ENCODE measurements around the gene SEMA3E.
"Not testable (repeated sequence)": the region's sequence is repeated elsewhere in the genome, so short reads cannot be mapped to it uniquely, and the experiment has no call there.

SEMA3E gene

GRCh38 chr7:83562960-83563359 is 86.0 kb downstream of the SEMA3E start:
- H3K4me2 ChIP-seq (ENCODE audit: low read depth, low read length, poor library complexity, severe bottlenecking), result no peak overlapping the region
- H3K27me3 ChIP-seq (ENCODE audit: insufficient read depth, low read length, poor library complexity, severe bottlenecking), result no peaks in the 10 kb centered on the region
- no peaks in the 10 kb centered on the region for H3K9me3 ChIP-seq (ENCODE audit: insufficient read depth, low read depth, low read length)
- no peaks in the 10 kb centered on the region for H3K79me2 ChIP-seq (ENCODE audit: insufficient read depth, low read length)
- no peaks in the 10 kb centered on the region for H3K36me3 ChIP-seq (ENCODE audit: insufficient read depth, low read length)
- H3K4me3 ChIP-seq (ENCODE audit: low read length, poor library complexity, severe bottlenecking), result no peak overlapping the region
- H4K20me1 ChIP-seq (ENCODE audit: insufficient read depth, low read length, poor library complexity, severe bottlenecking), result no peaks in the 10 kb centered on the region
- H3K4me1 ChIP-seq (ENCODE audit: insufficient read depth, low read length, poor library complexity, severe bottlenecking), result no peaks in the 10 kb centered on the region
- H3F3A ChIP-seq (ENCODE audit: low read depth), result no peaks in the 10 kb centered on the region
- H2AFZ ChIP-seq (ENCODE audit: low read length), result no peak overlapping the region
- TF ChIP-seq, protein P1, sequence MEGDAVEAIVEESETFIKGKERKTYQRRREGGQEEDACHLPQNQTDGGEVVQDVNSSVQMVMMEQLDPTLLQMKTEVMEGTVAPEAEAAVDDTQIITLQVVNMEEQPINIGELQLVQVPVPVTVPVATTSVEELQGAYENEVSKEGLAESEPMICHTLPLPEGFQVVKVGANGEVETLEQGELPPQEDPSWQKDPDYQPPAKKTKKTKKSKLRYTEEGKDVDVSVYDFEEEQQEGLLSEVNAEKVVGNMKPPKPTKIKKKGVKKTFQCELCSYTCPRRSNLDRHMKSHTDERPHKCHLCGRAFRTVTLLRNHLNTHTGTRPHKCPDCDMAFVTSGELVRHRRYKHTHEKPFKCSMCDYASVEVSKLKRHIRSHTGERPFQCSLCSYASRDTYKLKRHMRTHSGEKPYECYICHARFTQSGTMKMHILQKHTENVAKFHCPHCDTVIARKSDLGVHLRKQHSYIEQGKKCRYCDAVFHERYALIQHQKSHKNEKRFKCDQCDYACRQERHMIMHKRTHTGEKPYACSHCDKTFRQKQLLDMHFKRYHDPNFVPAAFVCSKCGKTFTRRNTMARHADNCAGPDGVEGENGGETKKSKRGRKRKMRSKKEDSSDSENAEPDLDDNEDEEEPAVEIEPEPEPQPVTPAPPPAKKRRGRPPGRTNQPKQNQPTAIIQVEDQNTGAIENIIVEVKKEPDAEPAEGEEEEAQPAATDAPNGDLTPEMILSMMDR (conservative IDR thresholded peaks at IDR 0.05; ENCODE audit: low read length), result no peak
- TF ChIP-seq EZH2phosphoT487 (IDR thresholded peaks at IDR 0.05; ENCODE audit: borderline replicate concordance), result no peak
- no peak overlapping the region for H3K9ac ChIP-seq (ENCODE audit: low read depth, low read length, poor library complexity, severe bottlenecking)
- no peaks in the 10 kb centered on the region for H3K9me2 ChIP-seq (replicated peaks; ENCODE audit: low read depth, low read length)

DNA sequence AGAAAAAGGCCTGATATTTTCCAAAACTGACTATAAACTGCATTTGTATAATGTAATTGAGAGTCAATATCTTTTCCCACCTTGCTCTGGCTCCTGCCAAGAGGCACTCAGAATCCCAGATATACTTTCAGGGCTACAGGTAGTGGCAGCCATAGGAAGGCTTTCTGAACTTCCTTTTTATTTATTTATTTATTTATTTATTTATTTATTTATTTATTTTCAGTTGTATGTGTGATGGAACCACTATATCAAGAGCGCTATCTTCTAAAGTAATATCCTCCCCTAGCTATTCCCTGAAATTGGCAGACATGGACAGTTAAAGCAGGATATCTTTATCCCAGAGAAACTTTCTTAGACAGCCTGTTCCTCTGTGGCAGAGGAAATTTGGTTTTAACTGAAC is 86.7 kb downstream of the SEMA3E start:
- Histone ChIP-seq H3K36me3 (ENCODE audit: insufficient read depth, low read length) (no peaks in the 10 kb centered on the region), H3F3A (ENCODE audit: low read depth) (no peaks in the 10 kb centered on the region), H2AFZ (ENCODE audit: low read length) (no peak overlapping the region), H3K79me2 (ENCODE audit: insufficient read depth, low read length) (no peaks in the 10 kb centered on the region), H4K20me1 (ENCODE audit: insufficient read depth, low read length, poor library complexity, severe bottlenecking) (no peaks in the 10 kb centered on the region), H3K4me1 (ENCODE audit: insufficient read depth, low read length, poor library complexity, severe bottlenecking) (no peaks in the 10 kb centered on the region), H3K27me3 (ENCODE audit: insufficient read depth, low read length, poor library complexity, severe bottlenecking) (no peaks in the 10 kb centered on the region), H3K4me3 (ENCODE audit: low read length, poor library complexity, severe bottlenecking) (no peak overlapping the region), H3K9me3 (ENCODE audit: insufficient read depth, low read depth, low read length) (no peaks in the 10 kb centered on the region), H3K9ac (ENCODE audit: low read depth, low read length, poor library complexity, severe bottlenecking) (no peak overlapping the region), H3K4me2 (ENCODE audit: low read depth, low read length, poor library complexity, severe bottlenecking) (no peak overlapping the region), H3K9me2 (replicated peaks; ENCODE audit: low read depth, low read length) (no peaks in the 10 kb centered on the region)
- no peak for TF ChIP-seq EZH2phosphoT487 (IDR thresholded peaks at IDR 0.05; ENCODE audit: borderline replicate concordance)
- TF ChIP-seq, protein P1 (conservative IDR thresholded peaks at IDR 0.05; ENCODE audit: low read length), result no peak

- Histone ChIP-seq H3F3A (ENCODE audit: low read depth) (no peaks in the 10 kb centered on the region), H2AFZ (ENCODE audit: low read length) (no peak overlapping the region), H3K79me2 (ENCODE audit: insufficient read depth, low read length) (no peaks in the 10 kb centered on the region), H3K9me2 (replicated peaks; ENCODE audit: low read depth, low read length) (no peaks in the 10 kb centered on the region), H3K9me3 (ENCODE audit: insufficient read depth, low read depth, low read length) (no peaks in the 10 kb centered on the region), H4K20me1 (ENCODE audit: insufficient read depth, low read length, poor library complexity, severe bottlenecking) (no peaks in the 10 kb centered on the region), H3K4me1 (ENCODE audit: insufficient read depth, low read length, poor library complexity, severe bottlenecking) (no peaks in the 10 kb centered on the region), H3K9ac (ENCODE audit: low read depth, low read length, poor library complexity, severe bottlenecking) (no peak overlapping the region), H3K36me3 (ENCODE audit: insufficient read depth, low read length) (no peaks in the 10 kb centered on the region), H3K27me3 (ENCODE audit: insufficient read depth, low read length, poor library complexity, severe bottlenecking) (no peaks in the 10 kb centered on the region), H3K4me3 (ENCODE audit: low read length, poor library complexity, severe bottlenecking) (no peak overlapping the region), H3K4me2 (ENCODE audit: low read depth, low read length, poor library complexity, severe bottlenecking) (no peak overlapping the region)
- TF ChIP-seq, protein P1 (conservative IDR thresholded peaks at IDR 0.05; ENCODE audit: low read length), result no peak
- TF ChIP-seq EZH2phosphoT487 (IDR thresholded peaks at IDR 0.05; ENCODE audit: borderline replicate concordance), result no peak
Measured at GRCh38 chr7:83559887-83560286, 89.1 kb downstream of the SEMA3E start.

GRCh38 chr7:83552556-83552955 is 96.4 kb downstream of the SEMA3E start:
- H3K79me2 ChIP-seq (ENCODE audit: insufficient read depth, low read length); H3F3A ChIP-seq (ENCODE audit: low read depth); H3K4me3 ChIP-seq (ENCODE audit: low read length, poor library complexity, severe bottlenecking); H3K27me3 ChIP-seq (ENCODE audit: insufficient read depth, low read length, poor library complexity, severe bottlenecking); H3K36me3 ChIP-seq (ENCODE audit: insufficient read depth, low read length); H3K9me3 ChIP-seq (ENCODE audit: insufficient read depth, low read depth, low read length); H3K9ac ChIP-seq (ENCODE audit: low read depth, low read length, poor library complexity, severe bottlenecking); H4K20me1 ChIP-seq (ENCODE audit: insufficient read depth, low read length, poor library complexity, severe bottlenecking); H3K4me2 ChIP-seq (ENCODE audit: low read depth, low read length, poor library complexity, severe bottlenecking); H3K9me2 ChIP-seq (replicated peaks; ENCODE audit: low read depth, low read length); H2AFZ ChIP-seq (ENCODE audit: low read length); H3K4me1 ChIP-seq (ENCODE audit: insufficient read depth, low read length, poor library complexity, severe bottlenecking): not testable (repeated sequence)
